Astrocyte of the cerebellum (primary cell): ENCODE measurements around the gene TCN2.

Experiments used
- DNase-seq: peaks from one replicate; pipeline ENCODE4 v3.0.0-alpha.2; 2011; ENCODE audit warnings: low read depth
- H3K4me3 ChIP-seq: 2 replicates; pipeline ENCODE4 v1.5.1; 2011; ENCODE audit warnings: mild to moderate bottlenecking, low read depth, low read length, moderate library complexity
- in situ Hi-C: cut with HindIII; loops from 2 replicates; pipeline ENCODE4 v1.10.0; 2017; ENCODE audit warnings: low sequenced_read_pairs
- TF ChIP-seq, protein P1 (sequence below): IDR thresholded peaks from 2 replicates; pipeline ENCODE4 v1.5.1; 2012; ENCODE audit warnings: low read length, low read depth, moderate library complexity, mild to moderate bottlenecking; ENCODE audit errors: missing control alignments

Gene TCN2

DNA sequence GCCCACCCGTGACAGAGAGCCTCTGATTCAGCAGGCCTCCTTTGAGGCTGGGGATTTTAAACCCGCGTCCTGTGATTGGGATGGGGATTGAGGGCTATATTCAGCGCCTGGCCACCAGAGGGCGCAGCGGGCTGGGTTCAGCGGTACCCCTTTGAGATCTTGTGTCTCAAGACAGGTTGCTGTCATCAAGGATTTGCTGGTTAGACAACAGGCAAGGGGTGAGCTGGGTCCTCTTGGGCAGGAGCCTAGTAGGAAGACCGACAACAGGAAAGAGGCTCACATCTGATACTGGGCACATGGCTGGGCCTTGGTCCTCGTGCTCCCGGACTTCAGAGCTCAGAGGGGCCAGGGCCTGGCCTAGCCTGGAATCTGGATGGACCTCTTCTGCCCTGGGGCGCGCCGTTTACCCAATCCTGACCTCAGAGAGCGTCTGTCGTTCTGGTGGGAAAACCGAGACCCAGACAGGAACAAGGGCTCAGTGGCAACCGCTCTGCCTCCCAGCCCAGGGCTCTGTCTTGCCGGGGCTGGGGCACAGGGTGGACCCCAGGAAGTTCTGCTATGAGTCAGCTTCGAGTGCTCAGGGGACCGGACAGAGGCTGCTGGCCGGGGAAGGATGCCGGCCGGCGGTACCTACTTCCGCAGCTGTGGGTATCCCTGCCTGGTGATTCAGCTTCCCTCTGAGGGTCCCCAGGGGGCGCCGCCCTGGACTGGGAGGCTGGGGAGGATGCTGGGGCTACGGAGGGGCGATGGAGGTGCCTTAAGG, 27.7 kb downstream of the TCN2 start:
- in situ Hi-C loops = no loop called here
- DNase-seq = peak; percentile 60
- peak overlapping the region; percentile 47 for H3K4me3 ChIP-seq
- TF ChIP-seq, protein P1, sequence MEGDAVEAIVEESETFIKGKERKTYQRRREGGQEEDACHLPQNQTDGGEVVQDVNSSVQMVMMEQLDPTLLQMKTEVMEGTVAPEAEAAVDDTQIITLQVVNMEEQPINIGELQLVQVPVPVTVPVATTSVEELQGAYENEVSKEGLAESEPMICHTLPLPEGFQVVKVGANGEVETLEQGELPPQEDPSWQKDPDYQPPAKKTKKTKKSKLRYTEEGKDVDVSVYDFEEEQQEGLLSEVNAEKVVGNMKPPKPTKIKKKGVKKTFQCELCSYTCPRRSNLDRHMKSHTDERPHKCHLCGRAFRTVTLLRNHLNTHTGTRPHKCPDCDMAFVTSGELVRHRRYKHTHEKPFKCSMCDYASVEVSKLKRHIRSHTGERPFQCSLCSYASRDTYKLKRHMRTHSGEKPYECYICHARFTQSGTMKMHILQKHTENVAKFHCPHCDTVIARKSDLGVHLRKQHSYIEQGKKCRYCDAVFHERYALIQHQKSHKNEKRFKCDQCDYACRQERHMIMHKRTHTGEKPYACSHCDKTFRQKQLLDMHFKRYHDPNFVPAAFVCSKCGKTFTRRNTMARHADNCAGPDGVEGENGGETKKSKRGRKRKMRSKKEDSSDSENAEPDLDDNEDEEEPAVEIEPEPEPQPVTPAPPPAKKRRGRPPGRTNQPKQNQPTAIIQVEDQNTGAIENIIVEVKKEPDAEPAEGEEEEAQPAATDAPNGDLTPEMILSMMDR = peak; percentile 94

GRCh38 chr22:30635273-30636225, 28.6 kb downstream of the TCN2 start, which contains the start of gene SLC35E4:
TSS of gene SLC35E4 (plus strand) at chr22:30635781. CDS start at chr22:30636451, 670 bp downstream.
- in situ Hi-C loops = no loop called here
- DNase-seq = peak; percentile 37
- H3K4me3 ChIP-seq = peak within 1 kb of the TSS; percentile 47
- TF ChIP-seq, protein P1 = peak; percentile 37

GRCh38 chr22:30636226-30637077, 29.5 kb downstream of the TCN2 start:
- peak overlapping the region; percentile 47 for H3K4me3 ChIP-seq
- in situ Hi-C loops = no loop called here
- no peak for DNase-seq
- TF ChIP-seq, protein P1 = no peak

DNA sequence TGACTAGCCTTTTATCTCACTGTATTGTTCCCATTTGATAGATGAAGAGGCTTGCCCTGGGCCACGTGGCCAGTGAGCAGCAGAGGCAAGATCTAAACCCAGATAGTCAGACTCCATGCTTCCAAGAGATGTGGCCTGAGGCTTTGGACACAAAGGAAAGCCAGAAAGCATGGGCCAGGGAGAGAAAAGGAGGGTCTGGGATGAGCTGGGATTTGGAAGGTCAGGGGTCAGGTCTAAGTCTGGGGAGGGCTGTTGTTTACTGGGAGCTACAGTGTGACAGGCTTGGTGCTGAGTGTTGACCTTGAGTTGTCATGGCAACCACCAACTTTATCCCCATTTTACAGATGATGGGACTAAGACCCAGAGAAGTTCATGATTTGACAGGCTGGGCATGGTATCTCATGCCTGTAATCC, 30.7 kb downstream of the TCN2 start:
- DNase-seq = no peak
- H3K4me3 ChIP-seq = no peak overlapping the region
- TF ChIP-seq, protein P1 = no peak
- in situ Hi-C loops = no loop called here

DNA sequence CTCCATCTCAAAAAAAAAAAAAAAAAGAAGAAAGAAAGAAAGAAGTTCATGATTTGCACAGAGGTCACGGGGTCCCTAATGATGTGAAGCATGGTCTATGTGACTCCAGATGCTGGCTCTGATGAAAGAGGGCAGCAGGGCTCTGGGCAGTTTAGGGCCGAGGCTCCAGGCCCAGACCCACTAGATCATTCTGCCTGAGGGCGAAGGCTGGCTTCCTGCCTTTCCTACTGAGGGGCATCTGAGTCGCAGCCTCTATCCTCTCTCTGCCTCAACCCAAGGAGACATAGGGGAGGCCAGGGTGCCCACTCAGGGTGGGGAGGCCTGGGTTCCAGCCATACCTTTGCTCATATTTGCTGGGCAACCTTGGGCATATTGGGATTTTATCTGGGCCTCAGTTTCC, 33.4 kb downstream of the TCN2 start:
- no peak overlapping the region for H3K4me3 ChIP-seq
- DNase-seq = no peak
- in situ Hi-C loops = no loop called here
- TF ChIP-seq, protein P1 = no peak
